HG03159 (cell line): ENCODE measurements around the gene WASHC4.

Experiments
- ATAC-seq: cut with Tn5 transposase; IDR thresholded peaks from one replicate; pipeline ENCODE4 v1.9.1; 2021; ENCODE audit warnings: mild to moderate bottlenecking, moderate library complexity; ENCODE audit not compliant: unreplicated experiment

WASHC4 gene, protein sequence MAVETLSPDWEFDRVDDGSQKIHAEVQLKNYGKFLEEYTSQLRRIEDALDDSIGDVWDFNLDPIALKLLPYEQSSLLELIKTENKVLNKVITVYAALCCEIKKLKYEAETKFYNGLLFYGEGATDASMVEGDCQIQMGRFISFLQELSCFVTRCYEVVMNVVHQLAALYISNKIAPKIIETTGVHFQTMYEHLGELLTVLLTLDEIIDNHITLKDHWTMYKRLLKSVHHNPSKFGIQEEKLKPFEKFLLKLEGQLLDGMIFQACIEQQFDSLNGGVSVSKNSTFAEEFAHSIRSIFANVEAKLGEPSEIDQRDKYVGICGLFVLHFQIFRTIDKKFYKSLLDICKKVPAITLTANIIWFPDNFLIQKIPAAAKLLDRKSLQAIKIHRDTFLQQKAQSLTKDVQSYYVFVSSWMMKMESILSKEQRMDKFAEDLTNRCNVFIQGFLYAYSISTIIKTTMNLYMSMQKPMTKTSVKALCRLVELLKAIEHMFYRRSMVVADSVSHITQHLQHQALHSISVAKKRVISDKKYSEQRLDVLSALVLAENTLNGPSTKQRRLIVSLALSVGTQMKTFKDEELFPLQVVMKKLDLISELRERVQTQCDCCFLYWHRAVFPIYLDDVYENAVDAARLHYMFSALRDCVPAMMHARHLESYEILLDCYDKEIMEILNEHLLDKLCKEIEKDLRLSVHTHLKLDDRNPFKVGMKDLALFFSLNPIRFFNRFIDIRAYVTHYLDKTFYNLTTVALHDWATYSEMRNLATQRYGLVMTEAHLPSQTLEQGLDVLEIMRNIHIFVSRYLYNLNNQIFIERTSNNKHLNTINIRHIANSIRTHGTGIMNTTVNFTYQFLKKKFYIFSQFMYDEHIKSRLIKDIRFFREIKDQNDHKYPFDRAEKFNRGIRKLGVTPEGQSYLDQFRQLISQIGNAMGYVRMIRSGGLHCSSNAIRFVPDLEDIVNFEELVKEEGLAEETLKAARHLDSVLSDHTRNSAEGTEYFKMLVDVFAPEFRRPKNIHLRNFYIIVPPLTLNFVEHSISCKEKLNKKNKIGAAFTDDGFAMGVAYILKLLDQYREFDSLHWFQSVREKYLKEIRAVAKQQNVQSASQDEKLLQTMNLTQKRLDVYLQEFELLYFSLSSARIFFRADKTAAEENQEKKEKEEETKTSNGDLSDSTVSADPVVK

DNA sequence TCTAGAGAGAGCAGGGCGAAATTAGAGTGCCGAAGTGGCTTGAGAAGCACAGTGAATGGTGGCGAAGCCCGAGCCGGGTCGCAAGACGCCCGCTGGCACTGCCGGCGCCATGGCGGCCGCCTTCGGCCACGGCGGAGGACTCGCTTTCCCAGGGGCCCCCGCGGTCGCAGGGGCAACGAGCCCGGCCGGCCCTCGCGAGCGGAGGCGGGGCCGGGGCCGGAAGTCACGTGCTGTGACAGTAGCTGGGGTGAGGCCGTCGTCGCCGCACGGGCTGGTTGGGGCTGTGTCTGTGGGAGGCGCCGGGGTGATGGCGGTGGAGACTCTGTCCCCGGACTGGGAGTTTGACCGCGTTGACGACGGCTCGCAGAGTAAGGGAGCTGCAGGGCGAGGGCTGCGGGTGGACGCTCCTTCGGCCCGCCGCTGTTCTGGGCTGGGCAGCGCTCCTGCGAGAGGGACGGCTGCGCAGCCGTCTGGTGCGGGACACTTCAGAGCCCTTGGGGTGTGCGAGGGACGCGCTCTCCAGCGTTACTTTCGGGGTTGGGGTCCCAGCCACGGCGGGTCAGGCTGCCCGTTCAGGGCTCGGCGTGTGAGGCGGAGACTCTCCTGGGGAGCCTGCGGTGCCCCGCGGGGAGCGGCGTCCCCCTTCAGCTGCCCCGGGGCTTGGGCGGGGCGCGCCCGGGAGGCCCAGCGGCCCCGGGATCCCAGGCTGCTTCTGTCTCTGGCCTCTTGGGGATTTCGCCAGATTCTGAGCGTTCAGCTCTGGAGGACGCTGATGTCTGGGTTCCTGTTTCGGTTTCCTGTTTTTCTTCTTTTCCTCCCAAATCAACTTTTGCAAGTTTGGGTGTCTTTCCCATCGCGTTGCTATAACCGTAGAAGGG, at the start of gene WASHC4:
Gene WASHC4, plus strand, starts transcription at position 238 of the 878 bp plus-strand sequence. Its CDS starts 70 bp downstream, at position 308.
- ATAC-seq, result peak; percentile 89

DNA sequence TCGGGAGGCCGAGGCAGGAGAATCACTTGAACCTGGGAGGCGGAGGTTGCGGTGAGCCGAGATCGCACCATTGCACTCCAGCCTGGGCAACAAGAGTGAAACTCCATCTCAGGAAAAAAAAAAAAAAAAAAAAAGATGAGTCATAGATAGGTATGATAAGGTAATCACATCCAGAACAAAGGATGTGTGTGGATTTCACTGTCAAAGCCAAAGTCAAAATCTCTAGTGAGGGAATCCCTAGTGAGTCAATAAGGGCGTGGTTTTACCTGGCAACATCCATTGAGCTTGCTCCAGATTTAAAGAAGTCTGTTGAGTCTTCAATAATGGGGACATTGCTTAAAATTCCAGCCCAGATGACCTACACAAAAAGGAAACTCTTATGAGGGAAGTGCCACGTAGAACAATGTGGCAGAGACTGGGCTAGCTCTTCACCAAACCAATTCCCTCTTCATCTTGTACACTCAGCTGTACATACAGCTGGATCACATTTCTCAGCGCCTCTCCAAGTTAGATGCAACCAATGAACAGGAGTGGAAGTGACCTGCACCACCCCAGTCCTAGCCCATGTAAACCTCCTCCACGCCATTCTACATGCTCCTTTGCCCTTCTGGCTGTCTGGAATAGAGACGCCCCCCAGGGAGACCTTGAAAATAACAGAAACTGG, 46.7 kb upstream of the WASHC4 start:
- ATAC-seq, result no peak

DNA sequence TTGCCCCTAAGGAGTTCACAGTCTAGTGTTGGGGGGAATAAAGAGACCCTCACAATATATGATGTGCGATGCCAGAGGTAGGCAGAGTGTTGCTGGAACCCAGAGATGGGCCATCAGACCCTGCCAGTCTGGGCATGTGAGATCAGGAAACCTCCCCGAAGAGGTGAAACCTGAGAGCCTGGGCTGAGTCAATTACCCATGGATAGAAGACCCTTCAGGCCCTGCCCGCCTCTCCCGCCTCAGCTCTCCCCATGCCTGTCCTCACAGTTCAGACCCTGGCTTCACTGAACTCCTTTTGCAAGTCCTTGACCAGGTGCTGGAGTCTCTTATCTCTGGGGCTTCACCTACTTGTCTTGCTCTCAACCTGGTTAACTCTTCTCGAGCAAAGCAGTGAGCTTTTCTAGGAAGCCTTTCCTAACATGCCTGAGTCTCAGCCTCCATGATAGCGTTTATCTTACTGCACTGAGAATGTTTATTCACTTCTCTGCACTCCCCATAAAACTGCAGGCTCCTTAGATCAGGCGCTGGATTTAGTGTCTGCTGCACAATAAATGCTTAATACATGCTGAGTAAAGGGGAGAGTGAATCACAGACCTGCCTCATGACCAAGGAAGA, 42.9 kb upstream of the WASHC4 start:
- ATAC-seq, result no peak

DNA sequence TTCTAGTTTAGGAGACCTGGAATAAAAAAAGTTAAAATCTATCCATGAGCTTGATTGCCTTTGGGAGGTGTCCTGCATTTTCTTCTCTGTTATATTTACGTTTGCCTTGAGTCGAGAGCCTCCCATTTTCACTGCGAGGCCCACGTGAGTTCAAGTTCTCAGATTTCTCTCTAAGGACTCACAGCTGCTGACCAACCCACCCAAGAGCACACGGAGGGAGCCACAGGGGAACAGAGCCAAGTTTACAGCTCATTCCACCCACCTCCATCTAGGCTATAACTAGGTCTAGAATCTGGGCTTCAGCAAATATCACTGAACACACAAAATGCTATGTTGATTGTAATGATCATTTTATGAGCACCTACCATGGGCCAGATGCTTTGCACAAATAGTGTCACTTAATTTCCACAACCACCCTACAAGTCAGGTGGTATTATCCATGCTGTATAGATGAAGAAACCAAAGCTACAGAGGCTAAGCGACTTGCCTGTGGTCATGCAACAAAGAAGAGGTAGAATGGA, 40.0 kb upstream of the WASHC4 start:
- ATAC-seq, result no peak

DNA sequence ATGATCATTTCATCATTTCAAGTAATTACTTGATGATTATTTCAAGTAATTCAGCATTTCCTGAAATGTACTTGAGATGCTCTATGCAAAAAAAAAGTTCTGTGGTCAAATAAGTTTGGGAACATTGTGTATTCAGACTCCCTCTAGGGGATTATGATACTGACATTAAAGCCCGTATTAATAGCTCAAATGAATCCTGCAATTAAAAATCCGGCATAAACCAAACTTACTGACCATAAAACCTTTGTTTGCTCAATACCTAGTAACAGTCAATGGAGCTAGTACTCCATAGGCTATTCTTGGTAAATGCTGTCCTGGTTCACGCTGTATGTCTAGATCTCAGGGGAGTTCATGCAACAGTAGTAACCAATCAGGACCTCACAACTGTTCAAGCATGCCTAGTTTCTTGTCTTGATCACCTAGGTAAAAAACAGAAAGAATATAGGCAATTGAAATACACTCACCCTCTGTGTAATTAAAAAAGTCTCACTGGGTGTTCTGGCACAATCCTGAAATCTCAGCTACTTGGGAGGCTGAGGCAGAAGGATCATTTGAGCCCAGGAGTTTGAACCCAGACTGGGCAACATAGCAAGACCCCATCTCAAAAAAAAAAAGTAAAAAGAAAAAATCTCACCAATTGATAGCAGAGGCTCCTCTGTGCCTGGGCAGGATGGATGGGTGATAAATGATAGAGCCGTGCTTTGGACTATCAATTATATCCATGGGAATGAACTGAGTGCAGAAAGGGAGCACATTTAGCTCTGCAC, 37.4 kb upstream of the WASHC4 start:
- no peak for ATAC-seq

DNA sequence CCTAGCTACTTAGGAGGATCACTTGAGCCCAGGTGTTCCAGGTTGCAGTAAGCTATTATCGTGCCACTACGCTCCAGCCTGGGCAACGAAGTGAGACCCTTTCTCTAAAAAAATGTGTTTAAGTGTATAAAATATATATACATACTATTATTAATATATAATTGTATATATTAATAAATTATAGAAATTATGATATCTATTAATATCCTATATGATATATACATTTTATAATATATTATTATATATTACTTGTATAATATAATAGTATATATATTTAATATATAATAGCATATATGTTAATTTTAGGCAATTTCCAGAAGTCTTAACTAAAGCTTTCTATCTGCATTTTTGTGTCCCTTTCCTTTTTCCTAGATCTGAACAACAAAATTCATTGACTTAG, 35.5 kb upstream of the WASHC4 start:
- no peak for ATAC-seq

DNA sequence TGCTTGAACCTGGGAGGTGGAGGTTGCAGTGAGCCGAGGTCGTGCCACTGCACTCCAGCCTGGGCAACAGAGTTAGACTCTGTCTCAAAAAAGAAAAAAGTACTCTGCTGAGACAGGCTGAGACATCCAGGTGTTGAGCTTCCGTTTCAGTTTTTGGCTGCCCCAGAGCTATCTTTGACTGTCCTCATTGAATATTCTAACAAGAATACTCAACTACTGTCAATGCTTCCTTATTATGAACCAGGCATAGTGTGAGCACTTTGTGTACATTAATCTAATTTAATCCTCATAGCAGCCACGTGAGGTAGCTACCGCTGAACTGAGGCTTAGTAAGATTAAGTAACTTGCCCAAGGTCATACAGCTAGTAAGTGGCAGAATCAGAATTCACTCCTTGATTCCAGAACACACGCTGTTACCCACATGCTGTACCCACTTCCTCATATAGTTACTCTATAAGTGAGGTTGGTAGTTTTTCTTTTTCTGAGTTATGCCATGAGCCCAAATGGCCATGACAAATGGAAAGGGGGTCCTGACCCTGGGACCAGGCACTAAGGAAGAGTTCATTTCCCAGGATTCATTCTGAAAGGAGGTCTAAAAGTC, 34.5 kb upstream of the WASHC4 start:
- no peak for ATAC-seq

DNA sequence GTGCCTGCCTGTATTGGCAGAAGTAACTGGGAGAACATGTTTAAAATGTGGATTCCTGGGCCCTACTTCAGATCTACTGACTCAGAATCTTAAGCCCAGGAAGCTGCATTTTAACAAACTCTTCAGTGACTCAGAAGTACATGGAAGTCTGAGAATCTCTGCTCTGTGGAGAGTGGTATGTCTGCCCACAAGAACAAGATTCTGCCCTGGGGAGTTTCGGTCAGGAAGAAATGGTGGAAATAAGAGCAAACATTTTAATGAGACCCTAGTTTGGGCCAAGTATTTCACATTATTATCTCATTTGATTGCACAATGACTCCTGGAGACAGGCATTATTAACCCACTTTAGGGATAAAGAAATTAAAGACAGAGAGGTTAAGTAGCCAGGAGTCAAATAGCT, 31.4 kb upstream of the WASHC4 start:
- ATAC-seq, result no peak

DNA sequence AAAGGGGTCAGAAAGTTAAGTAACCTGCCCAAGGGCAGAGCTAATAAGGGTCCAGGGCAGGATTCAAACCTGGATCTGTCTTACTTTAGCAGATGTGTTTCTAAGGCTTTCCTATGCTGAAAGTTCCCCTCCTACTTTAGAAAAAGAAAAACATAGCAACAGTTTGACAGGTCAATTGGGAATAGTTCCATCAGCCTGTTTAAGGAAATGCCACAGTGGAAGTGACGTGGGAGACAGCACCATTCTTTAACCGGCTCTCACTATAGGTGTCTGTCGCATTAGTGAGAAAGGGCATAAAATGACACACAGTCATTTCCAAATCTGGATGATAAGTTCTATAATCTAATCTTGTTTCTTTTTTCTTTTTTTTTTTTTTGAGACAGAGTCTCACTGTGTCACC, 30.6 kb upstream of the WASHC4 start:
- ATAC-seq, result no peak

DNA sequence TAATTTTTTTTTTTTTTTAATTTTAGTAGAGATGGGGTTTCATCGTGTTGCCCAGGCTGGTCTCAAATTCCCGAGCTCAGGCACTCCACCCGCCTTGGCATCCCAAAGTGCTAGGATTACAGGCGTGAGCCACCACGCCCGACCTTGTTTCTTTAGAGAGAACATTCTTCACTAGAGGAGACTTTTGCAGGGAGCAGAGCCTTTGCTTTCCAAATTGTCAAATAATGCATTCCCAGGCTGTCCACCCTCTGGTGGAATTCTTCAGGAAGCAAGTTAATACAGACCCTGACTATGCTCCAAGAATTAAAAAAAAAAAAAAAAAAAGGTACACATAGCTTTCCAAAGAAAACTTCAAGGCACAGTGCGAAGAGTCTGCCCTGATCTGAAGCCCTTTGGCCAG, 30.1 kb upstream of the WASHC4 start:
- ATAC-seq, result no peak

DNA sequence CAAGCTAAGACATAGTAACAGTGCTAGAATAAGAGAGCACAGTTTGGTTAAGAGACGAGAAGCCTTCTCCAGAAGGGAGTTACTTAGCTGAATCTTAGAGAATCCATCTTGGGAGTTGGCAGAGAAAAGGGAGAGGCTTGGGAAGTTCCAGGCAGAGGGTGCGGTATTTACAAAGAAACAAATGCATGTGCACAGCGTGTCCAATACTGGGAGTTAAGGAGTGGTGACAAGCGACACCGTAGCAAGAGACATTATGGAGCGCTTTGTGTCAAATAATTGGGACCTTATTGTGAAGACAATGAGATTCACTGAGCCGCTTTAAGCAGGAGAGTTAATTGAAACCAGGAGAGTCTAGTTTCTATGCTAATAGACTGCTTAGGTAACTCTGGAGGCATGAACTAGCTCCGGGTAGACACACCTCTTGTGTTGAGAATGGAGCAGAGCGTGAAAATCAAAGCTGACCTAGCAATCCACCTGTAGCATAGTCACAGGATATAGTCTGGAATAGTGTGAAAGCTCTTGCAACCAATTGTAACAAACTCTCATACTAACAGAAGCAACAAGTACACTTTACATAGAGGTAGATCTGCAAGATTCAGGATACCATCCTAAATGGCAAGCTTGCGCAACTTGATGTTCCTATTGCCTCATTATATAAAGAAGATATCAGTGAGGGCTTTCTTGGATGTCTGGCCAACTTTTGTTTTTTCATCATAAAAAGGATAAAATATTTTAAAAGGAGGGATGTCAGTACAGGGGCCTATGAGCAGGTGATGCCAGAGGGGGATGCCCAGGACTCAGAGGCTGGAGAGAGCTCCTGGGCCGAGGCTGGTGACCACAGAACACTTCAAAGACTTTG, 28.6 kb upstream of the WASHC4 start:
- ATAC-seq, result no peak

DNA sequence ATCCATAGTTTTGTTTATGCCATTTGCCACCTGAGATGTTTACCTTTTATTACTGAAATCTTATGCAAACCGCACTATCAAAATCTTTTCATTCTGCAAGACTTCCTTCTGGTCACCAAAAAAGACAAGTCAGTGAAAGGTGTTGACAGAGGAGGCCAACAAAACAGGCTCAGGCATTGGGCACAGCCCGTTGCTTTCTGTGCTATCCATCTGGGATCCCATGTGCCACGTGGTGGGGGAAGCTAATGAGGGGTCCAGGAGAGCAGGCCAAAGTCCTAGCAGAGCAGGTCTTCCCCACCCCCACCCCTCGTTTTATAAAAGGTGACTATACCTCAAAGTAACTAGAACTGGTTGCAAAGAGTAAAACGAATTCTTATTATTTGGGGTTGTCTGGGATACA, 24.5 kb upstream of the WASHC4 start:
- no peak for ATAC-seq

DNA sequence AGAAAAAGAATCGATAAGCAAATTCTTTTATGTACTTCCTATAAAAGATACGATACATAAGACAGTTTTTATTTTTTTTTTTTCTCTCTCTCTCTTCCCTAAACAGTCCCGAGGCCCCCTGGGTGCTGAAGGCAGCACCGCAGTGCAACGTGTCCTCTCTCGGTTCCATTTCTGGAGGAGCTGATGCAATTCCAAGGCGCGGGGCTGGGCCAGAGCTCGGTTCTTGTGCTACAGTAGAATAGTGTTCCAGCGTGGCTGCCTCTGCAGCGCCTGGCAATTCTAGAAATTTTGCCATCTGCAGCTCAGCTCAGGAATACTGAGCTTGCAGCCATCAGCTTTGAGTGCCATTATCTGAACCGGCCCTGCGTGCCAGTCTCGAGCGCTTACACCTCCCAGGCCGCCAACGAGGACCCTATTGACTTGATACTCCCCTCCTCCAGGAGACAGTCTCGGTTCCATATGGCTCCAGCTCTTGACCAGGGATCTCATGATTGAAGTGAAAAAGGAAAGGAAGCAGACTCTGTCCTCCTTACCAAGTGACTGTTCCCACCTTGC, 23.9 kb upstream of the WASHC4 start:
- peak; percentile 23 for ATAC-seq

DNA sequence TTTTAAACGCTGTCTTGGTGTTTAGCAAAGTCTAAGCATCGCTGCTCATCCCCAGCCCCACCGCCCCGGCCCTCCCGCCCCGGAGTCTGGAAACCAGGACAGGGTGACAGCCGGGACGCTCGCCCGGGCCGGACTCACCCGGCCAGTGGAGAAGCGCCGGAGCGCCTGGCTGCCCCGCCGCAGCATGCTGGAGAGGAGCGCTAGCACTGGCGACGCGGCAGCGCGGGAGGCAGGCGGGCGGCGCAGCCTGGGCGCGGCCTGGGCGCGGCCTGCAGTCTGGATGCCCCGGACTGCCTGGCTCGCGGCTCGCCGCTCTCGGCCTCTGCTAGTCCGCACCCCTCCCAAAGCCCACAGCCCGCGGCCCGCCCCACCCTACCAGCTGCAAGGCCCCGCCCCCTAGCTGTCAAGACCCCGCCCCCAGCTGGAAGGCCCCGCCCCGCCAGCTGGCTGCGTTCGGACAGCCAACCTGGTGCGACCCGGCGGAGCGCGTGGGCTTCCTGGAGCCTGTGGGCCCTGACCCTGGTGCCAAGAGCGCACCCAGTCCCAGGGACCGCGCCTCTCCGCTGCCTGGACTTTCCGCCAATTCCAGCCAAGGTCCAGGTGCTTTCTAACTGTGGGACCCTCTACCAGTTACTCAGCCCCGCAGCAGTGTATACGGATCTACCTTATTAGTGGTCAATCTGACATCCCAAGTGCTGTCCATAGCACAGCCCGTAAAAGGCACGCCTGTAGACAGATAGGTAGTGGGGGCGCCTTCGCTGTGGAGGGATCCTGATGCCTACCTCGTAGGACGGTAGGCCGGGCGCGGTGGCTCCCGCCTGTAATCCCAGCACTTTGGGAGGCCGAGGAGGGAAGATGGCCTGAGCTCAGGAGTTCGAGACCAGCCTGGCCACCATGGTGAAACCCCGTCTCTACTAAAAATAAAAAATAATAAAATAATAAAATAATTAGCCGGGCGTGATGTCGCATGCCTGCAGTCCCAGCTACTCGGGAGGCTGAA, 23.0 kb upstream of the WASHC4 start, which contains the start of gene ALDH1L2:
Gene ALDH1L2, minus strand, starts transcription at position 208 of the 1,000 bp plus-strand sequence. Its CDS starts 22 bp downstream, at position 186.
- ATAC-seq, result peak; percentile 76

DNA sequence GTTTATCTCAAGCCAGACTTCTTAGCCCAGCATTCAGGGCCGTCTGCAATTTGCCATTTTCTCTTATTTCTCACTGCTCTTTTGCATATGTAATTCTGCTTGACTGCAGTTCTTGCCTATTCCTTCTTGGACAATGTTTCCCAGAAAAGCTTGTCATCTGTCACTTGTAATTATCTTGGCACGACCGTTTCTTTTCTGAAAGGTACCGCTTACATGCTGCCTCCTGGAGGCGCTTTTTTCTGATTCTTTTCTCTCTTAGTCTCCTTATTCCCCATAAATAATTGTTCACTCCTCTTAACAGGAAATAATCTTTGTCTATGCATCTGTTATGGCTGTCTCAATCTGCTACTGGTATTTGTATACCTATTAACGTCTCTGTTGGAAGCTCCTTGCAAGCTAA, 22.0 kb upstream of the WASHC4 start:
- no peak for ATAC-seq
